Cardiac fibroblast (primary cell): ENCODE measurements around the gene ZNF710.

Source experiments
- DNase-seq, 2 donors: peaks; one replicate each; pipeline versions ENCODE4 v3.0.0 to v3.0.0-alpha.2; 2010; ENCODE audit warnings: low read depth in 2 of 2
- H3K4me3 ChIP-seq, 2 donors: replicated peaks in 1 of 2; 1 replicate in 1 of 2; 2 replicates in 1 of 2; pipeline ENCODE4 v1.5.1; 2011; ENCODE audit warnings: low read depth in 2 of 2, low read length in 2 of 2, mild to moderate bottlenecking in 2 of 2, moderate library complexity in 1 of 2
- TF ChIP-seq, protein P1 (sequence below): IDR thresholded peaks from one replicate; pipeline ENCODE4 v1.5.1; 2011; ENCODE audit warnings: low read depth, mild to moderate bottlenecking, low read length, inconsistent platforms

The ZNF710 gene

DNA sequence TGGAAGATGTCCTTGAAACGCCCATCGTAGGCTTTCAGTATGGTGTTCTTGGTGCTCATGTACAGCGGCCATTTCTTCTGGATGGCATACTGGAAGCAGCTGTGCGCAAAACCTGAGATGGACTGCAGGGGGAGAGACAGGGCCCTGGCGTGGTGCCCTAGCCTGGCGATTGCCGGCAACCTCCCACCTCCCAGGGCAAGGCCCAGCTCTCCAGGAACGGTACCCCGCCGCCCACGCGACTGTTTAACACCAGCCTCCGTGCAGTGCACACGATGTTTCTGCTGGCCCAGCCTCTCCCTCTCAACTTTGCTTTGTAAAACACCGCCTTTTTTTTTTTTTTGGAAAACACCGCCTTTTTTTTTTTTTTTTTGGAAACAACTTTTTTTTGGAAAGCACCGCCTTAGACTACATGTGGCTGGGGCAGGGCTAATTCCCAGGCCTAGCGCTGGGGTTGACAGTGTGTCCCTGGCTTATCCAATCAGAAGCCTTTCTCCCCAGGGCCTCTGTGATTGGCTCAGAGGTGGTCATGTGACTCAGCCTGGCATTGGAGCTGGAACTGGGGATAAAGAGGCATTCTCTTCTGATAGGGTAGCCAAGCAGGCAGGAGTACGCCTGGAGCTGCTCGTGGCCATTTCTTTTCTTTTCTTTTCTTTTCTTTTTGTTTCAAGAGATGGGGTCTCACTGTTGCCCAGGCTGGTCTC lies 86.5 kb downstream of the ZNF710 start:
- peak; percentile 34 to 39 for DNase-seq
- TF ChIP-seq, protein P1, sequence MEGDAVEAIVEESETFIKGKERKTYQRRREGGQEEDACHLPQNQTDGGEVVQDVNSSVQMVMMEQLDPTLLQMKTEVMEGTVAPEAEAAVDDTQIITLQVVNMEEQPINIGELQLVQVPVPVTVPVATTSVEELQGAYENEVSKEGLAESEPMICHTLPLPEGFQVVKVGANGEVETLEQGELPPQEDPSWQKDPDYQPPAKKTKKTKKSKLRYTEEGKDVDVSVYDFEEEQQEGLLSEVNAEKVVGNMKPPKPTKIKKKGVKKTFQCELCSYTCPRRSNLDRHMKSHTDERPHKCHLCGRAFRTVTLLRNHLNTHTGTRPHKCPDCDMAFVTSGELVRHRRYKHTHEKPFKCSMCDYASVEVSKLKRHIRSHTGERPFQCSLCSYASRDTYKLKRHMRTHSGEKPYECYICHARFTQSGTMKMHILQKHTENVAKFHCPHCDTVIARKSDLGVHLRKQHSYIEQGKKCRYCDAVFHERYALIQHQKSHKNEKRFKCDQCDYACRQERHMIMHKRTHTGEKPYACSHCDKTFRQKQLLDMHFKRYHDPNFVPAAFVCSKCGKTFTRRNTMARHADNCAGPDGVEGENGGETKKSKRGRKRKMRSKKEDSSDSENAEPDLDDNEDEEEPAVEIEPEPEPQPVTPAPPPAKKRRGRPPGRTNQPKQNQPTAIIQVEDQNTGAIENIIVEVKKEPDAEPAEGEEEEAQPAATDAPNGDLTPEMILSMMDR: peak; percentile 42
- no peak overlapping the region for H3K4me3 ChIP-seq

DNA sequence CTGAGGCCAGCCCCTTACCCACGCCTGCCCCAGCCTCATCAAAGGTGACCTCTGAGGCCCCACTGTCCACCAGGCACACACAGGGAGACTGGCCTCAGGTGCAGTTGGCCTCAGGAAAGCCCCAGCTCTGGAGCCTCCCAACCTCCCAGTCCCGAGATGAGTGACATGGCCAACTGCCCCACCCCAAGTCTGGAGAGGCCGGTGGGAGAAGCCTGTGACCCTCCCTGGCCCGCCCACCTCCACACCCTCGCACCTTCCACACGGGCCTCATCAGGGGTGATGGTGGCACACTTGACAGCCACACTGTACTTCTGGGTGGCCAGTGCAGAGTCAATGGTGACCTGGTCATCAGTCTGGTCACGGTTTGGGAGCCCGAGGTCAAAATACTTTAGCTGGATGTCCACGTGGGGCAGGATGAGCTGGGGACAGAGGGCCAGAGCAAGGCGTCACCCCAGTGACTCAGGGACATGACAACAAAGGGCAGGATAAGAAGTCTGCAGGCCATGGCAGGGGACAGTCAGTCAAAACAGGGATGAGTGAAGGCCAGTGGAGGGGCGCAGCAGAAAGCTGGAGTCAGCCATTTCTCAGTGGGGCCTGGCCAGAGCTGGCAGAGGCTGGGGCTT lies 89.2 kb downstream of the ZNF710 start:
- DNase-seq: no peak
- TF ChIP-seq, protein P1: no peak
- no peak overlapping the region for H3K4me3 ChIP-seq

DNA sequence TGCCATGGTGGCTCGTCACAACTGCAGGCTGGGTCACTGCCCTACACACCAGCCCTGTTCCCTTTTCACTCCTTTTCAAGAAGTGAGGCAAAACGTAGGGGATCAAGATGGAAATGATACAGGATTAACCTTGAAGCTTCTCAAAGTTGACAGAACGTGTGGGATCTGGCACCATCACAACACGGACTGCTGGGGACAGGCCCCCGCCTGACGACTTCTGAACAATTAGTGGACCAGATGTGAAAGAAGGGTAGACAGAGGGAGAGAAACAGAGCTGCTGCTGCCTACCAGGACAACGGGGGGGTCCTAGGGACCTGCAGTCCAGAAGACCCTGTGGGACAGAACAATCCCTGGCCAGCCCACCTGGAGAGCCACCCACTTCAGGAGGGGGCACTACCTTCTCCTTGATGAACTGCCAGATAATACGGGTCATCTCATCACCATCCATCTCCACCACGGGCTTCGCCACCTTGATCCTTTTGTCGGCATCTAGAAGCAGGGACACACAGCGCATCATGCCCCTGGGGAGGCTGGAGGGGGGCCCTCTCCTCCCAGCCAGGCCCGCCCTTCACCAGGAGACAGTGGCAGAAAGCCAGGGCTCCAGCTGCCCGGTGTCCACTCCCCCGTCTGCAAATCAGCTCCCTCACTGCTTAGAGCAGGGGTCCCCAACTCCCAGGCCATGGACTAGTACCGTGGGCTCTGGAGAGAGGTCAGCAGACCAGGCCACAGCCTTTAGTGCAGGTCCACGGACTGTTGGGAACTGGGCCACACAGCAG lies 90.2 kb downstream of the ZNF710 start:
- TF ChIP-seq, protein P1: no peak
- no peak overlapping the region for H3K4me3 ChIP-seq
- DNase-seq: no peak

GRCh38 chr15:90095521-90095959 lies 94.4 kb downstream of the ZNF710 start:
- TF ChIP-seq, protein P1: no peak
- DNase-seq: no peak

DNA sequence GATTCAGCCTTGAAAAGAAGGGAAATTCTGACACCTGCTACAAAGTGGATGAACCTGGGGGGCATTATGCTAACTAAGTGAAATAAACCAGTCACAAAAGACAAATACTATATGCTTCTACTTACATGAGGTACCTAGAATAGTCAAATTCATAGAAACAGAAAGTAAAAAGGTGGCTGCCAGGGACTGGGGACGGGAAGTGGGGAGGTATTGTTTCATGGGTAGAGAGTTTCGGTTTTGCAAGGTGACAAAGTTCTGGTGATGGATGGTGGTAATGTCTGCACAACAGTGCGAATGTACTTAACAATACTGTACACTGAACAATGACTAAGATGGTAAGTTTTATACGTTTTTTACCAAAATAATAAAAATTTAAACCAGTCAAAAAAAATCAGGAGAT lies 96.4 kb downstream of the ZNF710 start:
- DNase-seq: no peak
- H3K4me3 ChIP-seq: no peak overlapping the region
- TF ChIP-seq, protein P1: no peak

More at GRCh38 chr15:90095521-90095959, 94.4 kb downstream of the ZNF710 start:
- no peak overlapping the region for H3K4me3 ChIP-seq

- no peak overlapping the region for H3K4me3 ChIP-seq
- no peak for DNase-seq
- TF ChIP-seq, protein P1: no peak
These were observed 98.1 kb downstream of the ZNF710 start for GRCh38 chr15:90099072-90099867.
